HEK293 (cell line): Measurements from ENCODE around the gene PAFAH1B2.

Experiments
- CTCF ChIA-PET: fragments of 350-600 bp; formaldehyde crosslinking; extraction: SDS; loops from one replicate; lab custom pipeline; 2021; ENCODE audit warnings: antibody characterized with exemption; lab: Yijun Ruan, JAX
- POLR2A ChIA-PET: fragments of 300-600 bp; formaldehyde crosslinking; extraction: SDS; loops from one replicate; lab custom pipeline; 2020; ENCODE audit warnings: antibody characterized with exemption, inconsistent platforms; lab: Yijun Ruan, JAX
- H3K27ac ChIP-seq: fragments of 200-500 bp; sonication (Bioruptor generic); 2 replicates; pipeline ENCODE4 v1.5.1; 2014; ENCODE audit warnings: low read depth, low read length, control low read depth, inconsistent platforms; ENCODE audit errors: extremely low read depth
- H3K36me3 ChIP-seq, 2 experiments: fragments of 200-500 bp in 1 of 2; sonication (Bioruptor generic) in 1 of 2; 1 replicate in 1 of 2; 2 replicates in 1 of 2; pipeline ENCODE4 v1.5.1; 2014 to 2017; ENCODE audit warnings: inconsistent platforms in 2 of 2, low read length in 2 of 2; ENCODE audit not compliant: control insufficient read depth in 2 of 2, insufficient read depth in 1 of 2
- H3K4me1 ChIP-seq: fragments of 200-500 bp; sonication (Bioruptor generic); 2 replicates; pipeline ENCODE4 v1.5.1; 2014; ENCODE audit warnings: mild to moderate bottlenecking, low read length, inconsistent platforms; ENCODE audit not compliant: control insufficient read depth, insufficient read depth
- H3K4me3 ChIP-seq: 2 replicates; pipeline ENCODE4 v1.5.1; 2011; ENCODE audit warnings: low read depth, mild to moderate bottlenecking, control low read depth, low read length, moderate library complexity
- H3K9me3 ChIP-seq: fragments of 200-500 bp; sonication (Bioruptor generic); 2 replicates; pipeline ENCODE4 v1.5.1; 2014; ENCODE audit warnings: low read depth, low read length, inconsistent platforms; ENCODE audit not compliant: control insufficient read depth, insufficient read depth
- BCL11A ChIP-seq: fragments of 450-650 bp; formaldehyde crosslinking; IDR thresholded peaks from 2 replicates; pipeline ENCODE4 v1.5.1; 2016; ENCODE audit warnings: low read depth, missing biosample characterization, missing genetic modification characterization
- SP2 ChIP-seq: fragments of 450-650 bp; formaldehyde crosslinking; IDR thresholded peaks from 2 replicates; pipeline ENCODE4 v1.5.1; 2016; ENCODE audit warnings: missing biosample characterization, missing genetic modification characterization
- WT1 ChIP-seq: fragments of 450-650 bp; formaldehyde crosslinking; IDR thresholded peaks from 2 replicates; pipeline ENCODE4 v1.5.1; 2016; ENCODE audit warnings: missing biosample characterization, missing genetic modification characterization
- ZBTB26 ChIP-seq: fragments of 450-650 bp; formaldehyde crosslinking; optimal IDR thresholded peaks from 2 replicates; pipeline ENCODE3; 2016; ENCODE audit warnings: missing biosample characterization, mild to moderate bottlenecking, missing genetic modification characterization
- ZIC2 ChIP-seq: fragments of 450-650 bp; formaldehyde crosslinking; IDR thresholded peaks from 2 replicates; pipeline ENCODE4 v1.5.1; 2016; ENCODE audit warnings: missing biosample characterization, missing genetic modification characterization
- ZNF114 ChIP-seq: fragments of 450-650 bp; formaldehyde crosslinking; IDR thresholded peaks from 2 replicates; pipeline ENCODE4 v1.5.0; 2017; ENCODE audit warnings: missing biosample characterization, missing genetic modification characterization
- ZNF19 ChIP-seq: fragments of 450-650 bp; formaldehyde crosslinking; IDR thresholded peaks from 2 replicates; pipeline ENCODE4; 2016; ENCODE audit warnings: missing biosample characterization, missing genetic modification characterization, low read depth
- ZNF24 ChIP-seq: fragments of 450-650 bp; formaldehyde crosslinking; IDR thresholded peaks from 2 replicates; pipeline ENCODE4 v1.5.1; 2016; ENCODE audit warnings: missing biosample characterization, missing genetic modification characterization
- ZNF248 ChIP-seq: fragments of 450-650 bp; formaldehyde crosslinking; IDR thresholded peaks from 2 replicates; pipeline ENCODE4 v1.5.1; 2017; ENCODE audit warnings: missing biosample characterization, missing genetic modification characterization
- ZNF26 ChIP-seq: fragments of 450-650 bp; formaldehyde crosslinking; IDR thresholded peaks from 2 replicates; pipeline ENCODE4 v1.5.1; 2016; ENCODE audit warnings: missing biosample characterization, missing genetic modification characterization
- ZNF302 ChIP-seq: fragments of 450-650 bp; formaldehyde crosslinking; IDR thresholded peaks from 2 replicates; pipeline ENCODE4 v1.5.1; 2016; ENCODE audit warnings: missing biosample characterization, missing genetic modification characterization, low read depth
- ZNF404 ChIP-seq: fragments of 450-650 bp; formaldehyde crosslinking; IDR thresholded peaks from 2 replicates; pipeline ENCODE4 v1.5.1; 2017; ENCODE audit warnings: missing biosample characterization, missing genetic modification characterization
- ZNF530 ChIP-seq: fragments of 450-650 bp; formaldehyde crosslinking; IDR thresholded peaks from 2 replicates; pipeline ENCODE4 v1.5.1; 2016; ENCODE audit warnings: low read depth, missing biosample characterization, missing genetic modification characterization
- ZNF555 ChIP-seq: fragments of 450-650 bp; formaldehyde crosslinking; conservative IDR thresholded peaks from 2 replicates; pipeline ENCODE4 v1.5.1; 2017; ENCODE audit warnings: missing biosample characterization, mild to moderate bottlenecking, missing genetic modification characterization, inconsistent platforms
- ZNF626 ChIP-seq: fragments of 450-650 bp; sonication (Bioruptor Pico); formaldehyde crosslinking; IDR thresholded peaks from 2 replicates; pipeline ENCODE4 v1.5.1; 2018; ENCODE audit warnings: missing biosample characterization, missing genetic modification characterization, inconsistent platforms
- ZNF654 ChIP-seq: fragments of 450-650 bp; formaldehyde crosslinking; IDR thresholded peaks from 2 replicates; pipeline ENCODE4 v1.5.1; 2016; ENCODE audit warnings: low read depth, missing biosample characterization, missing genetic modification characterization
- ZNF692 ChIP-seq: fragments of 450-650 bp; formaldehyde crosslinking; IDR thresholded peaks from 2 replicates; pipeline ENCODE4 v1.5.1; 2016; ENCODE audit warnings: missing biosample characterization, missing genetic modification characterization
- ZNF707 ChIP-seq: fragments of 450-650 bp; formaldehyde crosslinking; IDR thresholded peaks from 2 replicates; pipeline ENCODE4 v1.5.1; 2016; ENCODE audit warnings: missing biosample characterization, missing genetic modification characterization
- ZNF776 ChIP-seq: fragments of 450-650 bp; formaldehyde crosslinking; IDR thresholded peaks from 2 replicates; pipeline ENCODE4 v1.5.0; 2017; ENCODE audit warnings: missing biosample characterization, missing genetic modification characterization, borderline replicate concordance
- ZNF837 ChIP-seq: fragments of 450-650 bp; formaldehyde crosslinking; IDR thresholded peaks from 2 replicates; pipeline ENCODE4 v1.5.1; 2016; ENCODE audit warnings: missing biosample characterization, missing genetic modification characterization
- TF ChIP-seq, protein P1 (sequence below): fragments of 450-650 bp; IDR thresholded peaks from 2 replicates; pipeline ENCODE4 v1.5.1; 2018; ENCODE audit warnings: missing biosample characterization, mild to moderate bottlenecking, missing genetic modification characterization

PAFAH1B2 gene

GRCh38 chr11:117218133-117218915 lies 74.2 kb downstream of the PAFAH1B2 start (continued):
- TF ChIP-seq, protein P1, sequence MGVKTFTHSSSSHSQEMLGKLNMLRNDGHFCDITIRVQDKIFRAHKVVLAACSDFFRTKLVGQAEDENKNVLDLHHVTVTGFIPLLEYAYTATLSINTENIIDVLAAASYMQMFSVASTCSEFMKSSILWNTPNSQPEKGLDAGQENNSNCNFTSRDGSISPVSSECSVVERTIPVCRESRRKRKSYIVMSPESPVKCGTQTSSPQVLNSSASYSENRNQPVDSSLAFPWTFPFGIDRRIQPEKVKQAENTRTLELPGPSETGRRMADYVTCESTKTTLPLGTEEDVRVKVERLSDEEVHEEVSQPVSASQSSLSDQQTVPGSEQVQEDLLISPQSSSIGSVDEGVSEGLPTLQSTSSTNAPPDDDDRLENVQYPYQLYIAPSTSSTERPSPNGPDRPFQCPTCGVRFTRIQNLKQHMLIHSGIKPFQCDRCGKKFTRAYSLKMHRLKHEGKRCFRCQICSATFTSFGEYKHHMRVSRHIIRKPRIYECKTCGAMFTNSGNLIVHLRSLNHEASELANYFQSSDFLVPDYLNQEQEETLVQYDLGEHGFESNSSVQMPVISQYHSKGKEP (tag by site-specific recombination), result no peak

DNA sequence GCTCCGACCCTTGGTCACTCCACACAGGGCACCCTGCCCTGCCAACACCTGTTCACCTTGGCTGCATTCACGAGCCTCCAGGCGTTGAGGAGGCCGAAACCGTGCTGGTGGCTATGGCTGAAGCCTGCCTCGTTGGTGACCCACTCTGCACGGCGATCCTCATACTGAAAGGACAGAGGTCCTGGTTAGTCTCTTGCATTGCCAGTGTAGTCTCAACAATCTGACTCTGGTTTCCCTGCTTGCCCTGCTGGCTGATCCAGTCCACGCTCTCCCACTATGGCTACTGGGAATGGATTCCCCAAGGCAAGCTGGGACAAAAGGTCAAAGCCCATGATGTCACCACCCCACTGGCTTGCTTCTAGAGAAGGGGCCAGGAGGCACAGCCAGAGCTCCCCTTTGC lies 74.9 kb downstream of the PAFAH1B2 start:
- H3K4me3 ChIP-seq, result no peak overlapping the region
- CTCF ChIA-PET, result interaction anchor here (0.9 to 2.5 kb wide), 3 partner anchors 8 to 69 kb away, joined by 3 to 9 read pairs (median 3); no protein-coding TSS in a partner anchor
- H3K36me3 ChIP-seq, result peaks cover 0 to 84% of the 10 kb centered on the region in 2 experiments; a peak in 1 of 3 replicates
- H3K9me3 ChIP-seq, result no peaks in the 10 kb centered on the region
- POLR2A ChIA-PET, result interaction anchor here (0.9 kb wide), 1 partner anchor 41 kb away, joined by 3 read pairs; the partner anchor contains the start of gene SIDT2
- no peak overlapping the region for H3K27ac ChIP-seq
- TF ChIP-seq ZNF248 (tag by site-specific recombination), result no peak
- TF ChIP-seq ZNF26, result no peak
- TF ChIP-seq ZNF692 (tag by site-specific recombination), result no peak
- TF ChIP-seq ZNF404, result no peak
- no peak for TF ChIP-seq BCL11A (tag by site-specific recombination)
- no peak for TF ChIP-seq ZNF707 (tag by site-specific recombination)
- TF ChIP-seq ZNF114 (tag by site-specific recombination), result no peak
- no peak for TF ChIP-seq SP2 (tag by site-specific recombination)
- no peak for TF ChIP-seq ZNF654 (tag by site-specific recombination)
- TF ChIP-seq ZNF555 (tag by site-specific recombination), result no peak
- no peak for TF ChIP-seq WT1 (tag by site-specific recombination)
- TF ChIP-seq ZNF837 (tag by site-specific recombination), result no peak
- TF ChIP-seq ZBTB26 (tag by site-specific recombination), result no peak
- TF ChIP-seq ZNF19, result no peak
- TF ChIP-seq ZNF530, result no peak
- no peak for TF ChIP-seq ZNF626 (tag by site-specific recombination)
- no peak for TF ChIP-seq ZNF776 (tag by site-specific recombination)
- TF ChIP-seq ZNF302 (tag by site-specific recombination), result no peak
- no peak for TF ChIP-seq ZNF24
- no peak for TF ChIP-seq ZIC2
- peaks cover 3% of the 10 kb centered on the region; the same call in 1 of the 2 replicates for H3K4me1 ChIP-seq
